Spleen (tissue), 11 donors: Measurements from ENCODE around the gene BPGM. TPM values are rescaled to one million over a fixed set of nuclear protein-coding genes. Genes with fewer than 3 reads are reported as not detected.

Source experiments
- DNase-seq: peaks from one replicate; pipeline ENCODE4 v3.0.0-alpha.2; 2020
- H3K27ac ChIP-seq, 8 donors: fragments of 200-600 bp; sonication (generic) in 7 of 8; 1 replicate in 4 of 8; 2 replicates in 4 of 8; pipeline versions ENCODE4 v1.5.0 to v1.8.0; 2016 to 2021; ENCODE audit warnings: inconsistent platforms in 4 of 8, mild to moderate bottlenecking in 4 of 8, moderate library complexity in 1 of 8
- H3K27me3 ChIP-seq, 7 donors: fragments of 200-600 bp; sonication (generic) in 6 of 7; replicated peaks in 1 of 7; 1 replicate in 4 of 7; 2 replicates in 3 of 7; pipeline versions ENCODE4 v1.5.0 to v1.8.0; 2016 to 2021; ENCODE audit warnings: inconsistent platforms in 3 of 7, mild to moderate bottlenecking in 1 of 7
- H3K36me3 ChIP-seq, 6 donors: fragments of 200-600 bp; sonication (generic) in 5 of 6; 1 replicate in 4 of 6; 2 replicates in 2 of 6; pipeline versions ENCODE4 v1.5.0 to v1.8.0; 2016 to 2021; ENCODE audit warnings: inconsistent platforms in 2 of 6
- H3K4me1 ChIP-seq, 6 donors: fragments of 200-600 bp; sonication (generic) in 5 of 6; 1 replicate in 3 of 6; 2 replicates in 3 of 6; pipeline versions ENCODE4 v1.5.0 to v1.8.0; 2016 to 2021; ENCODE audit warnings: inconsistent platforms in 3 of 6
- H3K4me3 ChIP-seq, 8 donors: fragments of 200-600 bp; sonication (generic) in 7 of 8; 1 replicate in 4 of 8; 2 replicates in 4 of 8; pipeline versions ENCODE4 v1.5.0 to v1.8.0; 2016 to 2021; ENCODE audit warnings: inconsistent platforms in 4 of 8, mild to moderate bottlenecking in 4 of 8, moderate library complexity in 2 of 8
- H3K9me3 ChIP-seq, 8 donors: fragments of 200-600 bp; sonication (generic) in 7 of 8; 1 replicate in 4 of 8; 2 replicates in 4 of 8; pipeline versions ENCODE4 v1.5.0 to v1.8.0; 2016 to 2021; ENCODE audit warnings: inconsistent platforms in 4 of 8
- POLR2A ChIP-seq, 3 donors: fragments of 450-650 bp; IDR thresholded peaks; one replicate each; pipeline ENCODE4 v1.5.1; 2017; ENCODE audit warnings: antibody characterized with exemption in 3 of 3, mild to moderate bottlenecking in 1 of 3
- POLR2AphosphoS5 ChIP-seq, 3 donors: sonication (generic); formaldehyde crosslinking; IDR thresholded peaks; one replicate each; pipeline ENCODE4 v1.5.1; 2017; ENCODE audit warnings: antibody characterized with exemption in 3 of 3
- WGBS, 5 donors: extraction: QIAGEN DNeasy Blood & Tissue Kit in 3 of 5; methylation state at CpG; one replicate each; pipeline versions ENCODE4 v1.1.5 to v1.1.7; 2013 to 2018; 5-methylcytosine and 5-hydroxymethylcytosine counted together
- intact Hi-C: fragments of 100-400 bp; cut with DNase I; formaldehyde crosslinking; loops from one replicate; pipeline ENCODE4 v1.15.0; 2023; ENCODE audit warnings: low total_unique reads
- polyA plus RNA-seq, 3 donors: library from polyadenylated mRNA; stranded (reverse); fragments of 200-250 nt; gene quantifications; one replicate each; pipeline ENCODE4 v1.2.1, GENCODE V29; 2013
- total RNA-seq, 7 donors: library from RNA; depleted of rRNA in 3 of 7; stranded (reverse); fragments of >200 nt in 3 of 7; fragmentation: NEBNext Ultra II Directional in 4 of 7; extraction: Animal tissue kit (Norgen Biotek cat#: 25700) in 4 of 7; gene quantifications; one replicate each; pipeline versions ENCODE4 v1.1.0 to v1.2.1, GENCODE V29; 2016 to 2021
- TF ChIP-seq, protein P1 (sequence below), 11 experiments: fragments of 200-600 bp in 7 of 11; fragments of 450-650 bp in 4 of 11; sonication (generic) in 4 of 11; IDR thresholded peaks in 8 of 11; conservative IDR thresholded peaks in 3 of 11; 1 replicate in 7 of 11; 2 replicates in 4 of 11; pipeline versions ENCODE4 v1.4.0 to v1.8.0; 2016 to 2021; ENCODE audit warnings: antibody characterized with exemption in 11 of 11, inconsistent platforms in 4 of 11, mild to moderate bottlenecking in 1 of 11
- donor health status: healthy with polysubstance abuse.
- donor health status: DM: no; HTN: no; CAD: no; lungs with moderate emphysema.
- donor health status: DM: no; HTN: no; CAD: no.
- donor health status: Bipolar disorder and iron deficiency.
- donor health status: healthy.
- donor health status: DM: no; HTN: no; CAD: no.
- donor health status: DM: yes; HTN: yes; CAD: no.

The BPGM gene
- total and polyA plus RNA-seq, 10 donors: 10.6 to 64.4 (median 14.4) TPM

DNA sequence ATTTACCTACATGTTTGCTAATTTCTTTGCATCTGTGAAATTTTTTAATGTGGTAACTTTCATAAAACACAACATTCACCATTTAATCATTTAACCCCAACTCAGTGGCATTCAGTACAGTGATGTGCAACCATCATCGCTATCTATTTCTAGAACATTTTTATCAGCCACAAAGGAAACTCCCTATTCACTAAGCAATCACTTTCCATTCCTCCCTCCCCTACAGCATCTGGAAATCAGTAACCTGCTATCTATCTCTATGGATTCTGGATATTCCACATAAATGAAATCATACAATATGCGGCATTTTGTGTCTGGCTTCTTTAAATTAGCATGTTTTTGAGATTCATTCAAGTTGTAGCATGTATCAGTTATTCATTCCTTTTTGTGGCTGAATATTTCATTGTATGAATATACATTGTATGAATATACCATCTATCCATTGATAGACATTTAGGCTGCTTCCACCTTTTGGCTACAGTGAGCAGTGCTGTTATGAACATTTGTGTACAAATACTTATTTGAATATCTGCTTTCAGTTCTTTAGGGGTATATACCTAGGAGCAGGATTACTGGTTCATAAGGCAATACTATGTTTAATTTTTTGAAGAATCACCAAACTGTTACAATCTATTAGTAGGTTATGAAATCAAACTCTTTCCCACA is 19.4 kb upstream of the BPGM start:
- Histone ChIP-seq H3K4me1 (no peaks in the 10 kb centered on the region), H3K9me3 (no peaks in the 10 kb centered on the region), H3K27ac (no peak overlapping the region), H3K4me3 (no peak overlapping the region), H3K36me3 (no peaks in the 10 kb centered on the region), H3K27me3 (peaks cover 0 to 24% (median 0%) of the 10 kb centered on the region in 7 donors)
- TF ChIP-seq POLR2AphosphoS5 (IDR thresholded peaks at IDR 0.05) (no peak), POLR2A (IDR thresholded peaks at IDR 0.05) (no peak)
- TF ChIP-seq, protein P1, sequence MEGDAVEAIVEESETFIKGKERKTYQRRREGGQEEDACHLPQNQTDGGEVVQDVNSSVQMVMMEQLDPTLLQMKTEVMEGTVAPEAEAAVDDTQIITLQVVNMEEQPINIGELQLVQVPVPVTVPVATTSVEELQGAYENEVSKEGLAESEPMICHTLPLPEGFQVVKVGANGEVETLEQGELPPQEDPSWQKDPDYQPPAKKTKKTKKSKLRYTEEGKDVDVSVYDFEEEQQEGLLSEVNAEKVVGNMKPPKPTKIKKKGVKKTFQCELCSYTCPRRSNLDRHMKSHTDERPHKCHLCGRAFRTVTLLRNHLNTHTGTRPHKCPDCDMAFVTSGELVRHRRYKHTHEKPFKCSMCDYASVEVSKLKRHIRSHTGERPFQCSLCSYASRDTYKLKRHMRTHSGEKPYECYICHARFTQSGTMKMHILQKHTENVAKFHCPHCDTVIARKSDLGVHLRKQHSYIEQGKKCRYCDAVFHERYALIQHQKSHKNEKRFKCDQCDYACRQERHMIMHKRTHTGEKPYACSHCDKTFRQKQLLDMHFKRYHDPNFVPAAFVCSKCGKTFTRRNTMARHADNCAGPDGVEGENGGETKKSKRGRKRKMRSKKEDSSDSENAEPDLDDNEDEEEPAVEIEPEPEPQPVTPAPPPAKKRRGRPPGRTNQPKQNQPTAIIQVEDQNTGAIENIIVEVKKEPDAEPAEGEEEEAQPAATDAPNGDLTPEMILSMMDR (IDR thresholded peaks at IDR 0.05 in 8 of 11, conservative IDR thresholded peaks at IDR 0.05 in 3 of 11): no peak
- intact Hi-C loops: no loop called here
- WGBS, 5 donors: 68 to 95% (median 91%) methylated on average over 2 of the region's 2 CpGs
- DNase-seq: no peak

DNA sequence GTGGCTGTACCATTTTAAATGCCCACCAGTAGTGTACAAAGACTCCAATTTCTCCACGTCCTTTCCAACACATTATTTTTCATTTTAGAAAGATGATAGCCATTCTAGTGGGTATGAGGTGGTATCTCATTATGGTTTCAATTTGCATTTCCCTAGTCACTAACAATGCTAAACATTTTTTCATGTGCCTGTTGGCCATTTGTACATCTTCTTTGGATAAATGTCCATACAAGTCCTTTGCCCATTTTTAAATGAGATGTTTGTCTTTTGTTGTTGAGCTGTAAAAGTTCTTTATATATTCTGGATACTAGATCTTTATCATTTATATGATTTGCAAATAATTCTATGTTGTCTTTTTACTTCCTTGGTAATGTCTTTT is 18.9 kb upstream of the BPGM start:
- TF ChIP-seq, protein P1 (IDR thresholded peaks at IDR 0.05 in 8 of 11, conservative IDR thresholded peaks at IDR 0.05 in 3 of 11): no peak
- TF ChIP-seq POLR2AphosphoS5 (IDR thresholded peaks at IDR 0.05): no peak
- TF ChIP-seq POLR2A (IDR thresholded peaks at IDR 0.05): no peak
- Histone ChIP-seq H3K9me3 (no peaks in the 10 kb centered on the region), H3K27me3 (peaks cover 0 to 23% (median 0%) of the 10 kb centered on the region in 7 donors), H3K4me1 (no peaks in the 10 kb centered on the region), H3K27ac (no peak overlapping the region), H3K4me3 (no peak overlapping the region), H3K36me3 (no peaks in the 10 kb centered on the region)
- intact Hi-C loops: no loop called here
- no peak for DNase-seq
- WGBS, 5 donors: 0 to 30% (median 0%) methylated on average over 1 of the region's 1 CpG

DNA sequence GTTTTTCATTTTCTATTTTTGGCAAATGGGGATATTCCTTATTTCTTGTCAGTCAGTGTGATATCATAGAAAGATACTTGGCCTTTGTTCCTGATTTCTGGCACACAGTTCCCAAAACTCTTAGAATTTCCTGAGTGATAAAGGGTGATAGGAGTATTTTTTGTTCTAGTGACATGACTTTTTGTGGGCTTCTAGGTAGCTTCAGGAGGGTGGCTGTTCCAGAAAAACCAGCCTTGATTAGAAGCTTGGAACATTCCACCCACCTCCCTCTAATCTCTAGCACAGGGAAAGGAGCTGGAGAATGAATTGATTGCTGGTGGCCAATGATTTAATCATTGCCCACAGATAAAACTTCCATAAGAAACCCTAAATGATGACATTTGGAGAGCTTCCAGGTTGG is 17.2 kb upstream of the BPGM start:
- Histone ChIP-seq H3K4me3 (no peak overlapping the region), H3K36me3 (no peaks in the 10 kb centered on the region), H3K27ac (no peak overlapping the region), H3K4me1 (peaks cover 0 to 7% (median 0%) of the 10 kb centered on the region in 6 donors), H3K27me3 (peaks cover 0 to 6% (median 0%) of the 10 kb centered on the region in 7 donors), H3K9me3 (no peaks in the 10 kb centered on the region)
- intact Hi-C loops: no loop called here
- DNase-seq: no peak
- no peak for TF ChIP-seq POLR2A (IDR thresholded peaks at IDR 0.05)
- TF ChIP-seq, protein P1 (IDR thresholded peaks at IDR 0.05 in 8 of 11, conservative IDR thresholded peaks at IDR 0.05 in 3 of 11): no peak

DNA sequence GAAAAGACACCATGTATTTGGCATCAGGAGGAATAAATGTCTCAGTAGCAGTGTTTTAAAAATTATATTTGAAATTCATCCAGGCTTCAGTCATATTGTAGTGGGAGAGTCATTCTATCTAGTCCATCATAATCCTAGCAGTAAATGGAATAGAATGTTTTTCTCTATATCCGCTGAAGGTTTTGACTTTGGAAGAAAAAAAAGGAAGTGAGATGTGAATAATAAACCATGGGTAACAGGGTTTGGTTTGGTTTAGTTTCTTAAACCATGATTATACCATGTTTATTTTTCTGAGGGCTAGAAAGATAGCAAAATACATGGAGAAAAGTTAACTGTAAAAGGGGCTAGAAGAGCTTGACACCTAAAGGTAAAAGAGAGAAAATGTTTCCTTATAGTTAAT is 16.4 kb upstream of the BPGM start:
- WGBS, 5 donors: 60 to 83% (median 80%) methylated on average over 1 of the region's 1 CpG
- Histone ChIP-seq H3K4me1 (peaks cover 0 to 13% (median under 1%) of the 10 kb centered on the region in 6 donors), H3K27ac (no peak overlapping the region), H3K36me3 (no peaks in the 10 kb centered on the region), H3K4me3 (no peak overlapping the region), H3K27me3 (peaks cover 0 to 6% (median 0%) of the 10 kb centered on the region in 7 donors), H3K9me3 (no peaks in the 10 kb centered on the region)
- intact Hi-C loops: loop anchor here (10.0 kb wide), 1 partner anchor 315 kb away; no protein-coding TSS in a partner anchor
- DNase-seq: no peak
- TF ChIP-seq POLR2AphosphoS5 (IDR thresholded peaks at IDR 0.05) (no peak), POLR2A (IDR thresholded peaks at IDR 0.05) (no peak)
- TF ChIP-seq, protein P1 (IDR thresholded peaks at IDR 0.05 in 8 of 11, conservative IDR thresholded peaks at IDR 0.05 in 3 of 11): no peak
